ENCODE measurements around the gene ZAP70.

The ZAP70 gene

DNA sequence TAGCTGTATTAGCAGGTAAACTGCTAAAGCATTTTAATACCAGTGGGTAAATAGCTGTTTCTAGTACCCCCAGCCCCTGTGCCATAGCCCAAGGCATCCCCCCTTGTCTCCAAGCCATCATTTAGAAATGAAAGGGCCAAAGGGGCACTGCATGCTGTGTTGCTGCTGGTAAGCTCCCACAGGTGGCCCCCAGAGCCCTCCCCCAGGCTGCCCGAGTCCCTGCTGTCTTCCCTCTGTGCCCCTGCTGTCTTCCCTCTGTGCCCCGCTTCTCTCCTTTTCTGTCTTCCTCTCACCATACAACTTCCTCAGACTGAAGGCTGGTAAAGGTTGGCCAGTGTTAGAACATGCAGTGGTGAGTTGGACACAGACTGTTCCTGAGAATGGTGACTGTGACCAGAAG lies 42.1 kb downstream of the ZAP70 start:
- no peak for DNase-seq

- no peak for DNase-seq
Measured at GRCh38 chr2:97757062-97757461, 43.7 kb downstream of the ZAP70 start.

- DNase-seq, result no peak
Measured at GRCh38 chr2:97758131-97758705, 44.8 kb downstream of the ZAP70 start.

DNA sequence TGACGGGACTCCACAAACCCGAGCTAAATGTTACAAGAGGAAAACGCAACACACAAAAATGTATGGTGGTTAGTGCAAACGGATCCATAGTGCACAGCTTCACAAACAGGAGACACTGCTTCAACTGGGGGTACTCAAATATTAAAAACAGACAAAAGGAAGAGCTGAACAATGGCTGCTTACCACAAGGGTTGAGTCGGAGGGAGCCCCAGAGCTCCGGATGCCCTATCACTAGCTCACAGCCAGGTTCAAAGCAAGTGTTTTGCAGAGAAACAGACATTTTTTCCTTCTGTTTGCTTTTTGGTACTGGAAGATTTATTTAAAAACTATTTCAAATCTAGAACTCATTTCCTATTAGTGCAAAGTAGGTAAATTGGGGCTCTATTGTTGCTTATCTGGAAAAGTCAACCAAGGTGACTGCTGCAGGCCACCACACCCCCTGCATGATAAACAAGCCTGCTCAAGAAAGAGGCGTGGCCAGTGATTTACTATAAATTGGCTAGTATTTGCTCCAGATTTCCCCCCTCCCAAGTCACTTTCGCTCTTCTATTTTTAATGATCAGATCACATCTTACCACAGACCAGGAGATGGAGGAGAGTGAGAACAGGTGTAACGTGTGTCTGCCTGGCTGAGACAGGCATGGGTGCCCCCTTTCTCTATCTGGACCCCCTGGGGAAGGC lies 46.5 kb downstream of the ZAP70 start:
- no peak for DNase-seq

GRCh38 chr2:97760480-97761049 lies 47.2 kb downstream of the ZAP70 start:
- no peak for DNase-seq

DNA sequence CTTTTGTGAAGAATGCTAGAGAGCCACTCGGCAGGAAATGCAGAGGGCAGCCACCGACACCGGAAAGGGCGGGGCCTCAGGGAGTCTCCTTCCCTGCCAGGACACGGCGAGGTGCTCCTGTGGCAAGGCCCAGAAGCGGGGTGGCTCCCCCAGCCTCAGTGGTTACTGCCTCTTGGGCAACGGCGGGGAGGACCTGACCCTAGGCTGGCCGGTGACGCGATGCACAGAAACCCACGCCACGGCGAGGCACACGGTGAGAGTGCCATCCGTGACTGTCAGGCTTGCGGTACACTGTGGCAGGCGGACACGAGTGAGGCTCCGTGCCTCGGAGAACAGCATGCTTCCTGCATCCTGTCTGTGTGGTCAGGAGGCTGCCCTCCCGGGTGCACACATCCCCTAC lies 47.8 kb downstream of the ZAP70 start:
- DNase-seq, result no peak

- no peak for DNase-seq
Measured at GRCh38 chr2:97763176-97763845, 49.9 kb downstream of the ZAP70 start.

DNA sequence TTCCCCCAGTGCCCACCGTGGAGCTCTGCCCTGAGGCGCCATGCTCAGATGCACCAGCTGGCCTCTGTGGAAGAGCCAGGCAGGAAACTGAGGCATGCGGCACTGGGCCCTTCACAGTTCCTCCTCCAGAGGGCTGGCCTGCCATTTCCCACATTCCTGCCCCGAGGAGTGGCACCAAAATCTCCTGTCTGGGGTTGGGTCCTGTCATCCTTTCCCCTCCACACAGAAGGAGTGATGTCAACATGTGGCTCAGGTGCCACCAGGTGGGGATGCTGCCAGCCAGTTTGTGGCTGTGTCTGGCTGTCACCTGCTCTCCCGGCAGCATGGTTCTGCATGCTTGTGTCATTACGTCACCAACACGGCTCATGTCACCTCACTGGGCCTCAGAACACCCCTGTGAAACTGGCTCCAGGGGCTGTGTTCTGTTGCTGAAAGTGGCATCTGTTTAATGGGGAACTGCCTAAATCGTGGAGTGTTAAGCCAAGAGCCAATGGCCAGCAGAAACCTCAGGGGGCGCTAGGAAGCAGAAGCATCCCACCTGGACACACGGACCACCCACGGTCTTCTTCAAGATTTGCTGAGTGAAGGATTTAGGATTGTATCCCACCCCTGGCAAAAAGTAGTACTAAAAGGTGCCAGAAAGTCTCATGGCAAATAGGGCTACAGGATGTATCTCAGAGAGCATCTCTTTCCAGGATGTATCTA lies 51.3 kb downstream of the ZAP70 start:
- DNase-seq, result no peak

GRCh38 chr2:97765933-97766332 lies 52.6 kb downstream of the ZAP70 start:
- DNase-seq, result no peak

GRCh38 chr2:97766567-97766966 lies 53.2 kb downstream of the ZAP70 start:
- DNase-seq, result no peak

DNA sequence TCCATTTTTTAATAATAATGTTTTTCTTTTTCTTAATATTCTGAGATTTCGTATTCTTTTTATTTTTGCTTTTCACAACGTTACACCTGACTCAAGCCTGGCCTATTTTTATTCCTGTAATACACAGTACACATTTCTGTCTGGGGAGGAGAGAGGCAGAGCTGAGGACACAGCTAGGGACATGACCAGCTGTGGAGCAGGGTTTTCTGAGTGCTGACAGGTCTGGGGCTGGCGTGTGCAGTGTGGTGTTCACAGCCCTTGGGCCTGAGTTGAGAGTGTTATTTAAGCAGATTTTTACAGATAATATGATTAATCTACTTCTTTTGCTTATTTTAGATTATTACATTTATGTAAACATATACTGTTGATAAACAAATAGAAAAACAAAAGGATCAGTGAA lies 55.9 kb downstream of the ZAP70 start:
- DNase-seq, result no peak

DNA sequence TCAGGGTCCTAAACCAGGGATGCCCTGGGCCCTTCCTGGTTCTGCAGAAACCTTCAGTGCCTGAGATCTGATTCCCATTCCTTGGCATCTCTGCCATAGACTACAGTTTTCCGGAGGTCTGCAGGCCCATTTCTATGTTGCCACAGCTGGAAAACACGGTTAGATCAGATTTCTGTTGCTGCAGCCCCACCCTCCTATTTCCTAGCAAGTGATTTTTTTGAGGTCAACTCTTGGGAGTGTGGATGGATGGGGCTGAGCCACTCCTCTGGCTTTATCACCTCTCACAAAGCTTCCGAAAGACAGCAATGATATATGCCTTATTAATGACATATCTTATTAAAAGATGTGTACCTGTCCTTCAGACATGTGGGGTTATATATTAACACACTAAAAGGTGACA lies 56.3 kb downstream of the ZAP70 start:
- DNase-seq, result no peak

DNA sequence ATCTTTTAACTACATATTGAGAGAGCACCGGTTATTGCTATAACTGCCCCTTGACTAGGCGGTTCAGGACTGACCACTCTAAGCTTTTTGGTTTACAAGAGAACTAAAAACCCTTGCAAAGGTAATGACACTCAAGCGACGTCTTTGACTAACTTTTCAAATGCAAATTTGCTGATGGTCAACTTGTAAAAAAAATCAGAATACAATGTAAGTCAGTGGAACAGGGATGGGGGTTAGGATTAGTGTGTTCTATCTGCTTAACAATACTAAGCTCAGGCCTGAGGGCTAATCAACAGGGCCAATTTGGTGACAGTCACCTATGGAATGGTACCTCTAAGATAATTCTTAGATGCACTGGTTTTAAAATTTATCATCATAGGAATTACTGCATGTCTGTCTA lies 57.1 kb downstream of the ZAP70 start:
- DNase-seq, result no peak

DNA sequence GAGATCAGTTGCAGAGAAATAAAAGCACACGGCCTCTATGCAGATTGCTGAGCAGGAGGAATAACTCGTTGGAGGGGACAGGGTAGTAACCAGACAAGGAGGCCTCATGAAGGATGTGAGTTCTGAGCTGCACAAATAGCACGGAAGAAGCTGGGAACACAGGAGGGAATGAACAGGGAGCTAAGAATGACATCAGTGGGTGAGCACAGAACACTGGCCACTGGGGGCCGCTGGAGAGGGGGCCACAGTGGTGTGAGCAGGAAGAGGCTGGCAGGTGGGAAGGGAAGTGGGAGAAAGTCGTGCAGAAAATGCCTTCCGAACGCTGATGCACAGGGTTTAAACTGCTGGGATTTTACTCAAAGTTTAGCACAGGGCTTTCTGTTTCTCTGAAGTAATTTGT lies 61.0 kb downstream of the ZAP70 start:
- DNase-seq, result no peak

DNA sequence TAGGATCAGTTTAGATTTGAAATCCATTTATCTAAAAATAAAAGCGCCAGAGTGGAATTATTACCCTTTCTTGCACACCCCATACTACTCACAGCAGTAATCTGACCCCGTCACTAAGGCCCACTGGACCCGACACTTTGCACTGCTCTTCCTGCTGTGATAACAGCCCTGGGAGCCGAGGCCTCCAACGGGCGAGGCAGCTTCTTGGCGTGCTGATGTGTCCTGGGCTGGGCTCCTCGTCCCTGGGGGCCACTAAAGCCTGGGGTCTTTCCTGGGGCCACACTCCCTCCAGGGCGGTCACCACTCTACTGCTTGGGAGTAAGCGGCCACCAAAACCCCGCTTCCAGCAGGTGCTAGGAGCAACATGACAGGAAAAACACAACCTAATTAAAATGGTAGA lies 61.7 kb downstream of the ZAP70 start:
- no peak for DNase-seq

DNA sequence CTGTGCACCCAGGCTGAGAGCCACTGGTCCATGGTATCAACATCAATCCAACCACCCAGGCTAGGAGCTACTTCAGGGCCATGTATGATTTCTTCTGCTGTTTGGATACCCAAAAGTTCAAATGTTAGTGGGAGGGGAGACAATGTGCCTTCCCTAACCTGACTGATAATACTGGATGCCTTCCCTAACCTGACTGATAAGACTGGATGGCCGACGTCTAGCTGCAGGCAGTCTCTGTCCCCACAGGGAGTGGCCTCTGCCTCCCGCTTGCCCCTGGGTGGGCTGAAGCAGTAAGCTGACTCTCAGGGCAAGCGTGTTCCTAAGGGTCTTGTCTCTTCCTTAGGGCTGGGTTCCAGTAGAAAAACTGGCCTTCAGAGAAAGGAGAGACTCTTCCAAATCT lies 65.8 kb downstream of the ZAP70 start:
- no peak for DNase-seq

- peak; percentile 31 for DNase-seq
Measured at GRCh38 chr2:97781981-97782380, 68.6 kb downstream of the ZAP70 start.

GRCh38 chr2:97784953-97785352 lies 71.6 kb downstream of the ZAP70 start:
- no peak for DNase-seq

DNA sequence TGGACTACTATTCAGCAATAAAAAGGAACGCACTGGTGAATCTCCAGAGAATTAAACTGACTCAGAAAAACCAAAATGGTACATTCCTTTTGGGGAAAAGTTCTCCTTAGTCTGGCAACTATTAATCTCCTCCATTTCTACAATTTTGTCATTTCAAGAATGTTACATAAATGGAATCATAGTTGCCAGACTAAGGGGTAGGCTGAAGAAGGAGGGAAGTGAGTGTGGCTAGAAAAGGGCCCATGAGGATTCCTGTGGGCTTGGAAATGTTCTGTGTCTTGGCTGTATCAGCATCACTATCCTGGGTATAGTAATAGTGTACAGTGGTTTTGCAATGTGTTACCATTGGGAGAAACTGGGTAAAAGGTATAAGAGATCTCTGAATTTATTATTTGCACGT lies 72.4 kb downstream of the ZAP70 start:
- no peak for DNase-seq

DNA sequence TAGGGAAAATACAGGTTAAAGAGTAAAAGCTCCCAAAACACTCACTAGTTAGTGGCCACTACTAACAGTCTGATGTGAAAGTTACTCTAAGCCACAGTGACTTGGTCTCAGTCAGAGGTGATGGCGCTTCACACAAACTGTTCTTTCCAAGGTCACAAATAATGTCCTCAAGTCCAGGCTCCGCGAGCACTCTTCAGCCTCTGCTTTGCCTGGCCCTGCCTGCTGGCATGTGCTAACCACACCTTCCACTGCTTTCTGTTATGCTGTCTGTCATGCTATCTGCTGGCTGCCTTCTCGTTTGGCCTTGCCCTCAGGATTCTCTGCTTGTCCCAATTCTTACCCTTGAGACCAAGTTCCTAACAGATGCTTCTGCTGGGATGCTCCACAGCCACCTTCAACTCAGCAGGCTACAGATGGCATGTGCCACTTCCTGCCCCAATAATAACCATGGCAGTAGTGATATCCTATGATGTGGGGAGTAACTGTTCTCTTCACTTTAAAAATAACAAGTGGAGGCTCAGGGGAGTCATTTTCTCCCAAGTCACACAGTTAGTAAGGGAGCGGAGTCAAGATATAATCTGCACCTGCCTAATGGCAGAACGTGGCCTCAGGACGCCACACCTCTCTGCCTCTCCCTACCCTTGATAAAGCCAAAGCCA lies 75.7 kb downstream of the ZAP70 start:
- no peak for DNase-seq

All from NCI-H510A treated with DMSO at 0.1 percent for 48 hours (cell line).